ENCODE data around the gene ZNF638. TPM values are rescaled to one million over a fixed set of nuclear protein-coding genes. Genes with fewer than 3 reads are reported as not detected.

ZNF638 gene
- total and polyA plus RNA-seq, 2 donors (not counting 3 experiments of a cell fraction or from before 2014, with no cell fraction given): 36.4 to 111 TPM

GRCh38 chr2:71299507-71299906 is 32.1 kb upstream of the ZNF638 start:
- peak overlapping the region; percentile 63 for H2AFZ ChIP-seq (ENCODE audit: low read depth, low read length)
- no peak overlapping the region for H3K4me2 ChIP-seq (ENCODE audit: insufficient read depth, low read length)
- CTCF ChIA-PET: interaction anchor here (0.6 to 2.9 kb wide), 91 partner anchors 9 to 1934 kb away, joined by 3 to 219 read pairs (median 5); partner anchors contain the start of genes DYSF, PAIP2B, PRADC1 and ZNF638
- DNase-seq (ENCODE audit: low read depth, low spot score) (peak; percentile 63), FAIRE-seq (peak; percentile 65)
- H3K4me3 ChIP-seq (replicated peaks in 1 of 3; ENCODE audit: insufficient read depth in 1 of 3, low read depth in 1 of 3, low read length in 3 of 3): no peak overlapping the region
- no peaks in the 10 kb centered on the region for H3K27me3 ChIP-seq (ENCODE audit: control insufficient read depth in 2 of 2, insufficient read depth in 2 of 2, low read length in 2 of 2)
- no peaks in the 10 kb centered on the region for H4K20me1 ChIP-seq (replicated peaks; ENCODE audit: control insufficient read depth, extremely low read depth, insufficient read depth, low read length)
- dilution Hi-C loops (cut with MboI; ENCODE audit: extremely low pct_ligation_motif_present, low sequenced_read_pairs): no loop called here
- no peak overlapping the region for H3K27ac ChIP-seq (ENCODE audit: insufficient read depth, low read depth, low read length)
- H3K9ac ChIP-seq (replicated peaks; ENCODE audit: extremely low read depth, insufficient read depth, low read length): no peak overlapping the region
- H3K79me2 ChIP-seq (ENCODE audit: control insufficient read depth, insufficient read depth, low read length): no peaks in the 10 kb centered on the region
- H3K4me1 ChIP-seq (ENCODE audit: control insufficient read depth, extremely low read depth, insufficient read depth, low read length): no peaks in the 10 kb centered on the region
- no TSS peak for BruUV-seq (replicated peaks)
- TF ChIP-seq CTCF (IDR thresholded peaks at IDR 0.05; ENCODE audit: extremely low read depth in 1 of 2, insufficient read depth in 1 of 2, low read depth in 1 of 2, low read length in 2 of 2): peak; percentile 31 to 38
- no peak for TF ChIP-seq EZH2 (IDR thresholded peaks at IDR 0.05; ENCODE audit: borderline replicate concordance, low read depth, low read length, severe bottlenecking)
- POLR2A ChIA-PET: interaction anchor here (1.3 to 1.7 kb wide), 2 partner anchors 32 to 211 kb away, joined by 3 to 7 read pairs; partner anchors contain the start of gene ZNF638
- H3K36me3 ChIP-seq (ENCODE audit: control insufficient read depth in 2 of 2, extremely low read depth in 1 of 2, insufficient read depth in 2 of 2, low read length in 2 of 2): no peaks in the 10 kb centered on the region
- intact Hi-C loops (cut with micrococcal nuclease): loop anchor here (1.0 to 5.0 kb wide), 4 partner anchors 32 to 497 kb away; partner anchors contain the start of gene ZNF638
- H3K9me3 ChIP-seq (replicated peaks; ENCODE audit: control insufficient read depth, insufficient read depth, low read length): no peaks in the 10 kb centered on the region
- H3K9me1 ChIP-seq (replicated peaks; ENCODE audit: control insufficient read depth, extremely low read depth, insufficient read depth, low read length): no peaks in the 10 kb centered on the region

GRCh38 chr2:71303849-71304248 is 27.7 kb upstream of the ZNF638 start:
- H3K27ac ChIP-seq (ENCODE audit: insufficient read depth, low read depth, low read length): no peak overlapping the region
- H3K27me3 ChIP-seq (ENCODE audit: control insufficient read depth in 2 of 2, insufficient read depth in 2 of 2, low read length in 2 of 2): no peaks in the 10 kb centered on the region
- intact Hi-C loops (cut with micrococcal nuclease) (no loop called here), dilution Hi-C loops (cut with MboI; ENCODE audit: extremely low pct_ligation_motif_present, low sequenced_read_pairs) (no loop called here)
- no peak overlapping the region for H3K4me3 ChIP-seq (replicated peaks in 1 of 3; ENCODE audit: insufficient read depth in 1 of 3, low read depth in 1 of 3, low read length in 3 of 3)
- FAIRE-seq: no peak
- no peaks in the 10 kb centered on the region for H3K79me2 ChIP-seq (ENCODE audit: control insufficient read depth, insufficient read depth, low read length)
- H2AFZ ChIP-seq (ENCODE audit: low read depth, low read length): no peak overlapping the region
- H3K9me3 ChIP-seq (replicated peaks; ENCODE audit: control insufficient read depth, insufficient read depth, low read length): no peaks in the 10 kb centered on the region
- H3K9me1 ChIP-seq (replicated peaks; ENCODE audit: control insufficient read depth, extremely low read depth, insufficient read depth, low read length): no peaks in the 10 kb centered on the region
- ChIA-PET CTCF (interaction anchor here (1.7 kb wide), 1 partner anchor 28 kb away, joined by 6 read pairs; the partner anchor contains the start of gene ZNF638), POLR2A (no interaction called here)
- H3K36me3 ChIP-seq (ENCODE audit: control insufficient read depth in 2 of 2, extremely low read depth in 1 of 2, insufficient read depth in 2 of 2, low read length in 2 of 2): no peaks in the 10 kb centered on the region
- BruUV-seq (replicated peaks): no TSS peak
- no peak overlapping the region for H3K4me2 ChIP-seq (ENCODE audit: insufficient read depth, low read length)
- no peaks in the 10 kb centered on the region for H3K4me1 ChIP-seq (ENCODE audit: control insufficient read depth, extremely low read depth, insufficient read depth, low read length)
- no peaks in the 10 kb centered on the region for H4K20me1 ChIP-seq (replicated peaks; ENCODE audit: control insufficient read depth, extremely low read depth, insufficient read depth, low read length)
- DNase-seq (ENCODE audit: low read depth, low spot score): no peak
- TF ChIP-seq POLR2AphosphoS5 (IDR thresholded peaks at IDR 0.05; ENCODE audit: insufficient read depth, low read depth, low read length) (no peak), CTCF (IDR thresholded peaks at IDR 0.05; ENCODE audit: extremely low read depth in 1 of 2, insufficient read depth in 1 of 2, low read depth in 1 of 2, low read length in 2 of 2) (no peak), FOS (IDR thresholded peaks at IDR 0.05; ENCODE audit: borderline replicate concordance, insufficient read depth, low read length) (no peak), EZH2 (IDR thresholded peaks at IDR 0.05; ENCODE audit: borderline replicate concordance, low read depth, low read length, severe bottlenecking) (no peak), MAX (IDR thresholded peaks at IDR 0.05; ENCODE audit: insufficient read depth, insufficient read length) (no peak), POLR2A (IDR thresholded peaks at IDR 0.05; ENCODE audit: low read depth, low read length) (no peak), MYC (IDR thresholded peaks at IDR 0.05; ENCODE audit: low read depth, low read length) (no peak), GATA2 (IDR thresholded peaks at IDR 0.05; ENCODE audit: insufficient read depth, insufficient read length, low read depth, low read length) (no peak), JUN (IDR thresholded peaks at IDR 0.05; ENCODE audit: borderline replicate concordance, insufficient read depth, insufficient read length, low read depth) (no peak)
- H3K9ac ChIP-seq (replicated peaks; ENCODE audit: extremely low read depth, insufficient read depth, low read length): no peak overlapping the region

Data from endothelial cell of umbilical vein (primary cell).